Mesenchymal stem cell (in vitro differentiated cells and primary cell): ENCODE measurements around the gene PAK4.
A peak's percentile ranks its signal among the peaks of the same experiment; 100 is the strongest.

Source experiments
- DNase-seq: peaks from one replicate; pipeline ENCODE4 v3.0.0-alpha.2; 2013
- H2AFZ ChIP-seq: one replicate; pipeline ENCODE4 v1.6.1; 2013; ENCODE audit warnings: low read depth, mild to moderate bottlenecking, control low read depth, inconsistent platforms, low read length, moderate library complexity
- H2AK5ac ChIP-seq: 2 replicates; pipeline ENCODE4 v1.6.1; 2013; ENCODE audit warnings: low read length, moderate library complexity, mild to moderate bottlenecking, inconsistent platforms; ENCODE audit not compliant: severe bottlenecking
- H2BK120ac ChIP-seq: one replicate; pipeline ENCODE4 v1.6.1; 2013; ENCODE audit warnings: low read depth, mild to moderate bottlenecking, inconsistent platforms, low read length, moderate library complexity
- H2BK12ac ChIP-seq, 2 experiments: one replicate each; pipeline ENCODE4 v1.6.1; 2013; ENCODE audit warnings: inconsistent platforms in 2 of 2, low read length in 2 of 2, mild to moderate bottlenecking in 2 of 2, moderate library complexity in 2 of 2, control low read depth in 1 of 2
- H2BK15ac ChIP-seq: one replicate; pipeline ENCODE4 v1.6.1; 2013; ENCODE audit warnings: mild to moderate bottlenecking, low read depth, inconsistent platforms; ENCODE audit not compliant: poor library complexity, severe bottlenecking
- H2BK5ac ChIP-seq: 2 replicates; pipeline ENCODE4 v1.6.1; 2013; ENCODE audit warnings: low read depth, mild to moderate bottlenecking, low read length, control low read depth, inconsistent platforms; ENCODE audit not compliant: poor library complexity, severe bottlenecking
- H3K14ac ChIP-seq, 2 experiments: one replicate each; pipeline ENCODE4 v1.6.1; 2013; ENCODE audit warnings: inconsistent platforms in 2 of 2, low read length in 2 of 2, control low read depth in 1 of 2, mild to moderate bottlenecking in 1 of 2, moderate library complexity in 1 of 2
- H3K18ac ChIP-seq, 2 experiments: one replicate each; pipeline ENCODE4 v1.6.1; 2013; ENCODE audit warnings: inconsistent platforms in 2 of 2, low read length in 2 of 2, control low read depth in 1 of 2, low read depth in 1 of 2, mild to moderate bottlenecking in 1 of 2
- H3K23ac ChIP-seq, 2 experiments: one replicate each; pipeline ENCODE4 v1.6.1; 2013; ENCODE audit warnings: inconsistent platforms in 2 of 2, low read length in 2 of 2, mild to moderate bottlenecking in 2 of 2, moderate library complexity in 2 of 2, control low read depth in 1 of 2
- H3K27ac ChIP-seq: 2 replicates; pipeline ENCODE4 v1.5.1; 2013; ENCODE audit warnings: mild to moderate bottlenecking, moderate library complexity, low read length, control low read depth, inconsistent platforms; ENCODE audit not compliant: poor library complexity, severe bottlenecking
- H3K27me3 ChIP-seq, 2 experiments: 2 replicates each; pipeline versions ENCODE4 v1.6.1 to v1.7.0; 2013; ENCODE audit warnings: low read length in 2 of 2, mild to moderate bottlenecking in 2 of 2, moderate library complexity in 2 of 2, control low read depth in 1 of 2, inconsistent platforms in 1 of 2; ENCODE audit not compliant: control insufficient read depth in 1 of 2, insufficient read depth in 1 of 2
- H3K36me3 ChIP-seq, 2 experiments: 2 replicates each; pipeline versions ENCODE4 v1.6.1 to v1.7.0; 2013; ENCODE audit warnings: low read length in 2 of 2, control low read depth in 1 of 2, inconsistent platforms in 1 of 2, low read depth in 1 of 2, mild to moderate bottlenecking in 1 of 2; ENCODE audit not compliant: insufficient read depth in 2 of 2, control insufficient read depth in 1 of 2
- H3K4ac ChIP-seq, 2 experiments: one replicate each; pipeline ENCODE4 v1.6.1; 2013; ENCODE audit warnings: inconsistent platforms in 2 of 2, low read length in 2 of 2, mild to moderate bottlenecking in 2 of 2, moderate library complexity in 2 of 2, control low read depth in 1 of 2, low read depth in 1 of 2
- H3K4me1 ChIP-seq: 2 replicates; pipeline ENCODE4 v1.6.1; 2013; ENCODE audit warnings: low read depth, low read length, control low read depth; ENCODE audit not compliant: control insufficient read depth, insufficient read depth
- H3K4me2 ChIP-seq: 2 replicates; pipeline ENCODE4 v1.6.1; 2013; ENCODE audit warnings: low read length, mild to moderate bottlenecking, inconsistent platforms; ENCODE audit not compliant: poor library complexity, severe bottlenecking
- H3K4me3 ChIP-seq, 2 experiments: 2 replicates each; pipeline versions ENCODE4 v1.5.1 to v1.7.0; 2013; ENCODE audit warnings: low read length in 2 of 2, mild to moderate bottlenecking in 2 of 2, control low read depth in 1 of 2, low read depth in 1 of 2; ENCODE audit not compliant: insufficient read depth in 1 of 2
- H3K79me1 ChIP-seq: replicated peaks from 2 replicates; pipeline ENCODE4 v1.6.1; 2013; ENCODE audit warnings: mild to moderate bottlenecking, control low read depth, low read length, inconsistent platforms; ENCODE audit not compliant: poor library complexity, severe bottlenecking
- H3K9ac ChIP-seq: 2 replicates; pipeline ENCODE4 v1.7.0; 2013; ENCODE audit warnings: mild to moderate bottlenecking, low read length, moderate library complexity
- H3K9me3 ChIP-seq: 2 replicates; pipeline ENCODE4 v1.7.0; 2013; ENCODE audit warnings: mild to moderate bottlenecking, low read length; ENCODE audit not compliant: control insufficient read depth
- H4K8ac ChIP-seq: one replicate; pipeline ENCODE4 v1.6.1; 2013; ENCODE audit warnings: inconsistent platforms, mild to moderate bottlenecking, low read length, moderate library complexity
- H4K91ac ChIP-seq: one replicate; pipeline ENCODE4 v1.6.1; 2013; ENCODE audit warnings: mild to moderate bottlenecking, low read length, inconsistent platforms
- WGBS: methylation state at CpG from one replicate; pipeline ENCODE4 v1.1.7; 2013; ENCODE audit warnings: mixed read lengths; 5-methylcytosine and 5-hydroxymethylcytosine counted together

PAK4 gene

GRCh38 chr19:39146686-39147450 is 21.3 kb downstream of the PAK4 start:
- H3K14ac ChIP-seq = no peak overlapping the region
- H3K79me1 ChIP-seq = peaks cover 37% of the 10 kb centered on the region
- H2BK120ac ChIP-seq = no peak overlapping the region
- H3K18ac ChIP-seq = no peak overlapping the region
- no peak overlapping the region for H3K4ac ChIP-seq
- no peak overlapping the region for H2AK5ac ChIP-seq
- no peak overlapping the region for H2BK15ac ChIP-seq
- H3K27ac ChIP-seq = no peak overlapping the region
- H3K27me3 ChIP-seq = no peaks in the 10 kb centered on the region
- no peak overlapping the region for H3K23ac ChIP-seq
- H2AFZ ChIP-seq = no peak overlapping the region
- DNase-seq = no peak
- H3K4me2 ChIP-seq = no peak overlapping the region
- no peak overlapping the region for H2BK5ac ChIP-seq
- no peak overlapping the region for H2BK12ac ChIP-seq
- no peak overlapping the region for H3K9ac ChIP-seq
- H3K4me3 ChIP-seq = no peak overlapping the region
- WGBS = 81% methylated on average over 7 of the region's 7 CpGs
- no peak overlapping the region for H4K8ac ChIP-seq
- peaks cover 29% of the 10 kb centered on the region for H3K4me1 ChIP-seq
- H3K9me3 ChIP-seq = peaks cover 6% of the 10 kb centered on the region
- H3K36me3 ChIP-seq = peaks cover 7 to 15% of the 10 kb centered on the region in 2 experiments
- H4K91ac ChIP-seq = no peak overlapping the region

- Histone ChIP-seq H3K23ac (no peak overlapping the region), H2AK5ac (no peak overlapping the region), H3K27ac (no peak overlapping the region), H3K36me3 (peaks cover 7 to 15% of the 10 kb centered on the region in 2 experiments), H3K9me3 (peaks cover 6% of the 10 kb centered on the region), H3K4ac (no peak overlapping the region), H3K4me3 (no peak overlapping the region), H2BK5ac (no peak overlapping the region), H2BK12ac (no peak overlapping the region), H3K14ac (no peak overlapping the region), H4K91ac (no peak overlapping the region), H3K27me3 (no peaks in the 10 kb centered on the region), H3K4me1 (peaks cover 26% of the 10 kb centered on the region), H3K4me2 (no peak overlapping the region), H3K18ac (no peak overlapping the region), H4K8ac (no peak overlapping the region), H2BK120ac (no peak overlapping the region), H2AFZ (no peak overlapping the region), H2BK15ac (no peak overlapping the region), H3K79me1 (peaks cover 40% of the 10 kb centered on the region), H3K9ac (no peak overlapping the region)
- DNase-seq = no peak
- WGBS = 89% methylated on average over 2 of the region's 3 CpGs
Measured at GRCh38 chr19:39147480-39147879, 21.9 kb downstream of the PAK4 start.

- 97% methylated on average over 9 of the region's 10 CpGs for WGBS
- Histone ChIP-seq H3K79me1 (peaks cover 43% of the 10 kb centered on the region), H2BK120ac (no peak overlapping the region)
Measured at GRCh38 chr19:39148939-39149529, 23.4 kb downstream of the PAK4 start.

GRCh38 chr19:39150235-39150634 is 24.6 kb downstream of the PAK4 start:
- Histone ChIP-seq H3K4ac (no peak overlapping the region), H2BK15ac (no peak overlapping the region), H4K8ac (no peak overlapping the region), H3K18ac (no peak overlapping the region), H4K91ac (no peak overlapping the region), H3K79me1 (peaks cover 55% of the 10 kb centered on the region), H3K14ac (peak overlapping the region in 1 of 2 experiments; percentile 18), H3K23ac (no peak overlapping the region), H2AK5ac (no peak overlapping the region), H3K4me3 (no peak overlapping the region), H2BK120ac (no peak overlapping the region), H2BK5ac (no peak overlapping the region), H3K4me1 (peaks cover 20% of the 10 kb centered on the region), H3K9ac (no peak overlapping the region), H3K4me2 (no peak overlapping the region), H3K36me3 (peaks cover 7 to 21% of the 10 kb centered on the region in 2 experiments), H3K27ac (no peak overlapping the region), H2AFZ (no peak overlapping the region), H3K9me3 (peaks cover 6% of the 10 kb centered on the region), H2BK12ac (no peak overlapping the region), H3K27me3 (no peaks in the 10 kb centered on the region)
- no peak for DNase-seq
- WGBS = 92% methylated on average over 8 of the region's 8 CpGs

More at GRCh38 chr19:39148939-39149529, 23.4 kb downstream of the PAK4 start:
- Histone ChIP-seq H2BK15ac (no peak overlapping the region), H3K14ac (no peak overlapping the region), H2BK12ac (no peak overlapping the region), H2BK5ac (no peak overlapping the region), H3K4ac (no peak overlapping the region), H2AFZ (no peak overlapping the region), H3K9ac (no peak overlapping the region), H3K27me3 (no peaks in the 10 kb centered on the region), H4K8ac (no peak overlapping the region), H3K9me3 (peaks cover 6% of the 10 kb centered on the region), H3K4me3 (no peak overlapping the region), H3K4me2 (no peak overlapping the region), H2AK5ac (no peak overlapping the region), H4K91ac (no peak overlapping the region), H3K4me1 (peaks cover 26% of the 10 kb centered on the region), H3K18ac (no peak overlapping the region), H3K23ac (no peak overlapping the region), H3K36me3 (peaks cover 7 to 14% of the 10 kb centered on the region in 2 experiments), H3K27ac (no peak overlapping the region)
- DNase-seq = no peak
